K562 (cell line): Measurements from ENCODE around the gene PSMA5.
A peak's percentile ranks its signal among the peaks of the same experiment; 100 is the strongest.

Source experiments
- BRCA1 ChIP-seq, 2 experiments: fragments of 450-650 bp in 1 of 2; sonication (generic) in 1 of 2; formaldehyde crosslinking in 1 of 2; IDR thresholded peaks; 2 replicates each; pipeline versions ENCODE4 v1.5.0 to v1.6.1; 2017 to 2020; ENCODE audit warnings: mild to moderate bottlenecking in 1 of 2, missing genetic modification reagents in 1 of 2
- EZH2 ChIP-seq: IDR thresholded peaks from 2 replicates; pipeline ENCODE4 v1.6.1; 2012; ENCODE audit warnings: low read depth, mild to moderate bottlenecking, inconsistent platforms, low read length, borderline replicate concordance
- KDM1A ChIP-seq, 2 experiments: fragments of 450-650 bp; IDR thresholded peaks; 2 replicates each; pipeline ENCODE4 v1.6.1; 2016; ENCODE audit warnings: mild to moderate bottlenecking in 2 of 2
- NR3C1 ChIP-seq: sonication (generic); formaldehyde crosslinking; IDR thresholded peaks from 2 replicates; pipeline ENCODE4 v1.8.1; 2022; ENCODE audit warnings: missing genetic modification reagents
- PHF8 ChIP-seq: fragments of 200-600 bp; sonication (generic); IDR thresholded peaks from 2 replicates; pipeline ENCODE4 v1.6.1; 2012; ENCODE audit warnings: mixed run types, mild to moderate bottlenecking, inconsistent platforms, low read length, moderate library complexity, borderline replicate concordance
- POLR2A ChIP-seq: fragments of 450-650 bp; conservative IDR thresholded peaks from 2 replicates; pipeline ENCODE4 v1.6.1; 2016
- POLR2AphosphoS5 ChIP-seq: IDR thresholded peaks from 2 replicates; pipeline ENCODE4 v1.6.1; 2011; ENCODE audit warnings: mild to moderate bottlenecking, low read depth, low read length, moderate library complexity; ENCODE audit not compliant: control insufficient read depth, insufficient read depth
- PTRF ChIP-seq: fragments of 450-650 bp; IDR thresholded peaks from 2 replicates; pipeline ENCODE4 v1.6.1; 2016; ENCODE audit warnings: mild to moderate bottlenecking, missing genetic modification characterization, missing compliant biosample characterization
- PURB ChIP-seq: sonication (generic); formaldehyde crosslinking; IDR thresholded peaks from 2 replicates; pipeline ENCODE4 v1.9.0; 2021; ENCODE audit warnings: low read depth, mild to moderate bottlenecking, missing genetic modification reagents
- RBM22 ChIP-seq: fragments of 200-400 bp; formaldehyde crosslinking; IDR thresholded peaks from 2 replicates; pipeline ENCODE4 v1.6.1; 2018; ENCODE audit warnings: low read length, low read depth; ENCODE audit not compliant: poor library complexity, severe bottlenecking
- SMC3 ChIP-seq: conservative IDR thresholded peaks from 2 replicates; pipeline ENCODE4 v1.6.1; 2011; ENCODE audit warnings: low read depth, low read length, improper control_type of control experiment; ENCODE audit not compliant: insufficient read depth
- ZNF551 ChIP-seq: fragments of 250-450 bp; sonication (Bioruptor Pico); IDR thresholded peaks from 2 replicates; pipeline ENCODE4 v1.5.0; 2021; ENCODE audit warnings: mild to moderate bottlenecking, moderate library complexity
- TF ChIP-seq, protein P1 (sequence below), 3 experiments: IDR thresholded peaks in 2 of 3; conservative IDR thresholded peaks in 1 of 3; 2 replicates each; pipeline ENCODE4 v1.5.1; 2011 to 2012; ENCODE audit warnings: low read length in 3 of 3, mild to moderate bottlenecking in 3 of 3, control low read depth in 2 of 3, improper control_type of control experiment in 1 of 3, inconsistent platforms in 1 of 3, low read depth in 1 of 3, mixed read lengths in 1 of 3, moderate library complexity in 1 of 3; ENCODE audit not compliant: insufficient read depth in 2 of 3
- TF ChIP-seq, protein P2 (sequence below): sonication (generic); formaldehyde crosslinking; IDR thresholded peaks from 2 replicates; pipeline ENCODE4 v1.8.0; 2022; ENCODE audit warnings: mild to moderate bottlenecking, low read depth, missing genetic modification reagents

DNA sequence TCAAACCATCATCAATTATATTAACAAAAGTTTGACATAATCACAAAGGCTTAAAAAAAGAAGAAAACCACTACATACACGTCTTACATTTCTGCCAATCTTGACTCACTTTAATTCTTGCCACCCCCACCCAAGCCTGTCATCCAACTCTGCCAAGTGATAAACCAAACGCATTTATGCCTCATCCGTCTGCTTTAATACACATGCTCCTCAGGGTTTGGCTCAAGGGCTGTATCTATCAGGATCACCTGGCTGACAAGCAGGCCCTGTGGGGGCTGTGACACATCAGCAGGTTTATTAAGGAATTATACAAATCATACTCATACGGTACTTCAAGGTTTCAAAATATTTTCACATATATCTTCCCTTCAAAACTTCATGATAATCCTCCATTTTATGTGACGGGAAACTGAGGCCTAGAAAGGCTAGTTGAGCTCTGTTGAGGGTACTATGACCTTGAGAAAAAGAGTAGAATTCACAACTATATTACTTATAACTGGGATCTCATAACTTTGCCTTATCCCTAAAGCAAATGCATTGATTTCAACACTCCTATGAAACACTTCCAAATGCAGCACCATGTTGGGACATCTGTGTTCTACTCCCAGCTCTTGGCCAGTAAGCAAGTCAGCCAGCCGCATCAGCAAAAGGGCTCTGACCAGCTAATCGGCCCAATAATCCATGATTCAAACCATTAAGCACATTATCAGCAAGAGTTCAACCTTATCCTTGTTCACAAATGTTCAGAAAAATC lies 37.2 kb downstream of the PSMA5 start:
- TF ChIP-seq RBM22 (no peak), PHF8 (no peak), POLR2AphosphoS5 (peak; percentile 68; the same call in 1 of the 2 replicates), NR3C1 (no peak), KDM1A (IDR thresholded peaks at IDR 0.05) (no peak; a peak in 1 of 4 replicates), EZH2 (no peak), BRCA1 (IDR thresholded peaks at IDR 0.05) (no peak), BRCA1 (CRISPR knock-in tag; IDR thresholded peaks at IDR 0.05) (no peak), PTRF (tag) (no peak), POLR2A (no peak), PURB (CRISPR knock-in tag) (no peak), ZNF551 (CRISPR knock-in tag) (no peak), SMC3 (no peak)
- TF ChIP-seq, protein P1, sequence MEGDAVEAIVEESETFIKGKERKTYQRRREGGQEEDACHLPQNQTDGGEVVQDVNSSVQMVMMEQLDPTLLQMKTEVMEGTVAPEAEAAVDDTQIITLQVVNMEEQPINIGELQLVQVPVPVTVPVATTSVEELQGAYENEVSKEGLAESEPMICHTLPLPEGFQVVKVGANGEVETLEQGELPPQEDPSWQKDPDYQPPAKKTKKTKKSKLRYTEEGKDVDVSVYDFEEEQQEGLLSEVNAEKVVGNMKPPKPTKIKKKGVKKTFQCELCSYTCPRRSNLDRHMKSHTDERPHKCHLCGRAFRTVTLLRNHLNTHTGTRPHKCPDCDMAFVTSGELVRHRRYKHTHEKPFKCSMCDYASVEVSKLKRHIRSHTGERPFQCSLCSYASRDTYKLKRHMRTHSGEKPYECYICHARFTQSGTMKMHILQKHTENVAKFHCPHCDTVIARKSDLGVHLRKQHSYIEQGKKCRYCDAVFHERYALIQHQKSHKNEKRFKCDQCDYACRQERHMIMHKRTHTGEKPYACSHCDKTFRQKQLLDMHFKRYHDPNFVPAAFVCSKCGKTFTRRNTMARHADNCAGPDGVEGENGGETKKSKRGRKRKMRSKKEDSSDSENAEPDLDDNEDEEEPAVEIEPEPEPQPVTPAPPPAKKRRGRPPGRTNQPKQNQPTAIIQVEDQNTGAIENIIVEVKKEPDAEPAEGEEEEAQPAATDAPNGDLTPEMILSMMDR (IDR thresholded peaks at IDR 0.05 in 2 of 3, conservative IDR thresholded peaks at IDR 0.05 in 1 of 3; ENCODE audit: insufficient read depth in 2 of 3, low read depth in 1 of 3, low read length in 3 of 3) = no peak
- TF ChIP-seq, protein P2, sequence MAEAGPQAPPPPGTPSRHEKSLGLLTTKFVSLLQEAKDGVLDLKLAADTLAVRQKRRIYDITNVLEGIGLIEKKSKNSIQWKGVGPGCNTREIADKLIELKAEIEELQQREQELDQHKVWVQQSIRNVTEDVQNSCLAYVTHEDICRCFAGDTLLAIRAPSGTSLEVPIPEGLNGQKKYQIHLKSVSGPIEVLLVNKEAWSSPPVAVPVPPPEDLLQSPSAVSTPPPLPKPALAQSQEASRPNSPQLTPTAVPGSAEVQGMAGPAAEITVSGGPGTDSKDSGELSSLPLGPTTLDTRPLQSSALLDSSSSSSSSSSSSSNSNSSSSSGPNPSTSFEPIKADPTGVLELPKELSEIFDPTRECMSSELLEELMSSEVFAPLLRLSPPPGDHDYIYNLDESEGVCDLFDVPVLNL = no peak
